ENCODE measurements around the gene PHC2.
"Not testable (repeated sequence)": the region's sequence is repeated elsewhere in the genome, so short reads cannot be mapped to it uniquely, and the experiment has no call there.

Gene PHC2

DNA sequence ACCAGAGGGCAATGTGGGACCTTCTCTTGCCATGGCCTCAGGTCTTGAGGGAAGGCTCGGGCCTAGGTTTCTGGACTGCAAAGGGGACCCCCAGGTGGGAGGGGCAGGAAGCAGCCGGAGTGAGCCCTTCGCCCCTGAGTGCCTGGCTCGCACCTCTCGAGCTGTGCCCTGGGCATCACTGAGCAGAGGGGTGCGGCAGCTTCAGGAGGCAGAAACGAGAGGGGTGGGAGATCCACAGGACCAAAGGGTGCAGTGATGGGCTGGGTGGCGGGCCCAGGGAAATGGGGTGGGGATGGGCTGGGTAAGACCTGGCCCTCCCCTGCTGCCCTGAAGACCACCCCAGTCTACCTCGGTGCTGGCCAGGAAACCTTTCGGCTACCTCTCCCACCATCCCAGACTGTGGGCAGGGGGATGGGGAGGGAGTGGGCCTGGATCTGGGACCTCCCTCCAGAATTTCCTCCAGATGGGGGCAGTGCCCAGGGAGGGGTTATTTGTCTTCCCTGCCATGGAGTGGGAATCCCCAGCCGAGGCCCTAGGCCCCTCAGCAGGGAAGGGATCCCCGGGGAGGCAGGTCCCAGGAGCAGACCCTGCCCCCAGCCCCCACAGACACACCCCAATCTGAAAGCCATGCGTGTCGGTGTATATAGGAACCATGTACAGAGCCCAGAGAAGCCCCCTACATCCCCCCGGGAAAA is 131.3 kb downstream of the PHC2 start:
- no peaks in the 10 kb centered on the region for H3K27me3 ChIP-seq (ENCODE audit: control insufficient read depth, insufficient read depth, low read length)
- H3K36me3 ChIP-seq (ENCODE audit: insufficient read depth, low read length): peaks cover 18% of the 10 kb centered on the region
- no peak overlapping the region for H3K4me2 ChIP-seq (ENCODE audit: low read length)
- peaks cover 7% of the 10 kb centered on the region for H3K4me1 ChIP-seq (ENCODE audit: control insufficient read depth, insufficient read depth, low read length)
- H3K9ac ChIP-seq (ENCODE audit: low read depth, low read length): no peak overlapping the region
- no peaks in the 10 kb centered on the region for H3K9me3 ChIP-seq (replicated peaks; ENCODE audit: low read length)
- no peak overlapping the region for H3K4me3 ChIP-seq (ENCODE audit: low read length)

DNA sequence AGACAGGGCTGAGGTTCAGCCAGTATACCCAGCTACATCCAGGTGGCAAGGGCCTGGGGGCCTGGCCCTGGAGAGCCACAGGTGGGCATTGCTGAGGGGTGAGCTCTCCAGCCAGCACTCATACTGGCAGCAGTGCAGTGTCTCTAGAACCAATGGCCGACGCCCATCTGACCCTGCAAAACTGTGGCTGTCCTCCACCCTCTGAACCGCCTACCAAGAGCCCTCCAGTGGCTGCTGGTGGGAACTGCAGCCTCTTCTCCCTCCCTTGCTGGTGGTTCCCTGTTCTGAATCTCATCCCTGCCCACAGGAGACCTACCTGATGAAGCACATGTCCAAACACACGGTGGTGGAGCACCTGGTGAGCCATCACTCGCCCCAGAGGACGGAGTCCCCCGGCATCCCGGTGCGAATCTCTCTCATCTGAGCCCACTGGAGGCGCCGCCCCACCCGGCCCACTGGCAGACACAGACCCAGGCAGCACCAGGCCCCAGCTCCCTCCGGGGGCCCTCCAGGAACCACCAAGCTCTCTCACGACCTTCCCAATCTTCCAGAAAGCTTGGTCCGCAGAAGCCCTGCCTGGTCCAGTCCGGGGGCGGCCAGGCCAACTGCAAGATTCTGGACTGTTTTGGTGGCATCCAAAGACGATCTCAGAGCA is 132.1 kb downstream of the PHC2 start:
- H3K9me3 ChIP-seq (replicated peaks; ENCODE audit: low read length): no peaks in the 10 kb centered on the region
- peaks cover 7% of the 10 kb centered on the region for H3K4me1 ChIP-seq (ENCODE audit: control insufficient read depth, insufficient read depth, low read length)
- H3K4me2 ChIP-seq (ENCODE audit: low read length): no peak overlapping the region
- no peaks in the 10 kb centered on the region for H3K27me3 ChIP-seq (ENCODE audit: control insufficient read depth, insufficient read depth, low read length)
- H3K36me3 ChIP-seq (ENCODE audit: insufficient read depth, low read length): peaks cover 21% of the 10 kb centered on the region
- no peak overlapping the region for H3K4me3 ChIP-seq (ENCODE audit: low read length)
- H3K9ac ChIP-seq (ENCODE audit: low read depth, low read length): no peak overlapping the region

DNA sequence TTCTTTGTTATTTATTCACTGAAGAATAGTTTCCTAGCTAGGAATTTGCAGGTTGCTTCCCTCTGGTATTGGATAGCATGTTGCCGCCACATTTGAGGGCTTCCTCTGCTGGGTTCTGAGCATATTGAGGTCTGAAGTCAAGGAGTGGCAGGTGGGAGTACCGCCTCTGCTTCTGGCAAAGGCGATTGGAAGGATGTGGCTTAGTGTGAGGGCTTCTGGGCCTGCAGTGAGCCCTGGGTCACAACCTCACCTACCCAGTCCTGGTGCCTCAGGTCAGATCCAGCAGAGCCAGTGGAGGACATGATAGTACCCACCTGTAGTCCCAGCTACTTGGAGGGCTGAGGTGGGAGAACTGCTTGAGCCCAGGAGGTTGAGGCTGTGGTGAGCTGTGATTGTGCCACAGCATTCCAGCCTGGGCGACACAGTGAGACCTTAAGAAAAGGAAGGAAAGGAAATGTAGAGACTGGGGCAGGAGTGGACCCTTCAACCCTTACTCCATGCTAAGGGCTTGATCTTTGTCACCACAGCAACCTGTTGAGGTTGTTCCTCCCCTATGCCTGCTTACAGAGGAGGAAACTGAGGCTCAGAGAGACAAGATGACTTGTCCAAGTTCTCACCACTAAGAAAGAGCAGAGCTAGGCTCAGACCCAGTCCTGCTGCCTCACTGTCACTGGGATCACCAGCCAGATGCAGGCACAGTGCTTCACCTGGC is 132.8 kb downstream of the PHC2 start:
- Histone ChIP-seq H3K4me3 (ENCODE audit: low read length) (no peak overlapping the region), H3K9me3 (replicated peaks; ENCODE audit: low read length) (no peaks in the 10 kb centered on the region)

DNA sequence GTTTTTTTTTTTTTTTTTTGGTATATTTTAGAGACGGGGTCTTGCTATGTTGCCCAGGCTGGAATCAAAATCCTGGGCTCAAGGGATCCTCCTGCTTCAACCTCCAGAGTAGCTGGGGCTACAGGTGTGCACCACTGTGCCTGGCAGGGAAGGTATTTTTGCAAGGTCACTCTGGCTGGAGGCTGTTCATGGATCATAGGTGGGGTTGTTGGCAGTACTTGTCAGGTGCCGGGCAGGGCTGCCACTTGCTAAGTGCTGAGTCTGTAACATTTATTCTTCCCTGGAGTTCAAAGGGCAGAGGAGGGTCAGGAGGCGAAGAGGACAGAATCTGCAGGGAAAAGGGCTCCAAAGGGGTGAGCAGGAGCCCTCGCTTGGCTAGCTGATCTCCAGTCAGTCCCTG is 134.1 kb downstream of the PHC2 start:
- Histone ChIP-seq H3K4me2 (ENCODE audit: low read length) (no peak overlapping the region), H3K27me3 (ENCODE audit: control insufficient read depth, insufficient read depth, low read length) (no peaks in the 10 kb centered on the region), H3K4me3 (ENCODE audit: low read length) (no peak overlapping the region), H3K36me3 (ENCODE audit: insufficient read depth, low read length) (peaks cover 21% of the 10 kb centered on the region), H3K9ac (ENCODE audit: low read depth, low read length) (no peak overlapping the region), H3K4me1 (ENCODE audit: control insufficient read depth, insufficient read depth, low read length) (peaks cover 7% of the 10 kb centered on the region), H3K9me3 (replicated peaks; ENCODE audit: low read length) (no peaks in the 10 kb centered on the region)

More for the DNA sequence above, 132.8 kb downstream of the PHC2 start:
- Histone ChIP-seq H3K9ac (ENCODE audit: low read depth, low read length) (no peak overlapping the region), H3K36me3 (ENCODE audit: insufficient read depth, low read length) (peaks cover 21% of the 10 kb centered on the region), H3K4me2 (ENCODE audit: low read length) (no peak overlapping the region), H3K27me3 (ENCODE audit: control insufficient read depth, insufficient read depth, low read length) (no peaks in the 10 kb centered on the region), H3K4me1 (ENCODE audit: control insufficient read depth, insufficient read depth, low read length) (peaks cover 7% of the 10 kb centered on the region)

DNA sequence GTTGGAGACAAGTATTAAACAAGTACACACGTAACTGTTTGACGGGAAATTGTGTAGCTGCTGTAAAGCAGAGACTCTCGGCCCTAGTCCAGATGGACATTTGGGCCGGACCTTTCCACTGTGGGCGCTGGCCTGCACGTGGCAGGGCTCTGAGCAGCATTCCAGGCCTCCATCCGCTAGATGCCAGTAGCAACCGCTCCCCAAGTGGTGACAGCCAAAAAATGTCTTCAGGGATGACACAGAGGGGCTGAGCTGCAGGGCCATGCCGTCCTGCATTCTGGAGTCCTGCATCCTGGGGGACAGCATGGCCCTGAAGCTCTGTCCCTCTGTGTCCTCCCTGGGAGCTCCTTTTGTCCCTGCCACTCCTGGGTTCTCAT is 134.8 kb downstream of the PHC2 start:
- no peak overlapping the region for H3K4me2 ChIP-seq (ENCODE audit: low read length)
- H3K27me3 ChIP-seq (ENCODE audit: control insufficient read depth, insufficient read depth, low read length): no peaks in the 10 kb centered on the region
- no peaks in the 10 kb centered on the region for H3K9me3 ChIP-seq (replicated peaks; ENCODE audit: low read length)
- H3K4me1 ChIP-seq (ENCODE audit: control insufficient read depth, insufficient read depth, low read length): peaks cover 7% of the 10 kb centered on the region
- no peak overlapping the region for H3K4me3 ChIP-seq (ENCODE audit: low read length)
- H3K9ac ChIP-seq (ENCODE audit: low read depth, low read length): no peak overlapping the region
- H3K36me3 ChIP-seq (ENCODE audit: insufficient read depth, low read length): peaks cover 21% of the 10 kb centered on the region

DNA sequence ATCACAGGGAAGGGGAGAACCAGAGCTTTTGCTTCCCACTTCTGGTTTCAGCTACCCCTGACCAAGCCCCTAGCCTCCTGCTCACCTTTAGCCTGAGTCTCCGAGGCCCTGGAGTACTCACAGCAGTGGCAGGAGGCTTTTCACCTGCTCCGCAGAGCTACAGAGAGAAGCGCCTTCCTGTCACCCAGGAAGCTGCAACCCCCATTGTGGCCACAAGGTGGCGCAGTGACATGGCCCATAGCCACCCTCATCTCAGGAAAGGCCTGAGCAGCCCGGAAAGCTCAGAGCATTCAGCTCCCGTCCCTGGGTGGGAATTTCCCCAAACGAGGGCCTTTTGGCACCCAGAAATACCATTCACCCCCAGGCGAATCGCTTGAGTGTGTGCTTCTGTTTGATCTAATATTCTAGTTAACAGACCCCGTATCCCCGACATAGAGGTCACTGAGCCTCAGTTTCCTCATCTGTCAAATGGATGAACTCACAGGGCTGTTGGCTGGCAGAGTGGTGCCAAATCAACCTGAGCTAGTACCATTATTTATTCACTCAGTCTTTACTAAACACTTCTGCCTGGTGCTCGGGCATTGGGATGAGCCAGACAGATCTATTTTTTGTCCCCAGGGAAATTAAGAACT is 135.3 kb downstream of the PHC2 start:
- H3K4me2 ChIP-seq (ENCODE audit: low read length): no peak overlapping the region
- no peaks in the 10 kb centered on the region for H3K27me3 ChIP-seq (ENCODE audit: control insufficient read depth, insufficient read depth, low read length)
- H3K4me1 ChIP-seq (ENCODE audit: control insufficient read depth, insufficient read depth, low read length): peaks cover 2% of the 10 kb centered on the region
- H3K36me3 ChIP-seq (ENCODE audit: insufficient read depth, low read length): peaks cover 21% of the 10 kb centered on the region
- H3K9me3 ChIP-seq (replicated peaks; ENCODE audit: low read length): no peaks in the 10 kb centered on the region
- no peak overlapping the region for H3K4me3 ChIP-seq (ENCODE audit: low read length)
- H3K9ac ChIP-seq (ENCODE audit: low read depth, low read length): no peak overlapping the region

DNA sequence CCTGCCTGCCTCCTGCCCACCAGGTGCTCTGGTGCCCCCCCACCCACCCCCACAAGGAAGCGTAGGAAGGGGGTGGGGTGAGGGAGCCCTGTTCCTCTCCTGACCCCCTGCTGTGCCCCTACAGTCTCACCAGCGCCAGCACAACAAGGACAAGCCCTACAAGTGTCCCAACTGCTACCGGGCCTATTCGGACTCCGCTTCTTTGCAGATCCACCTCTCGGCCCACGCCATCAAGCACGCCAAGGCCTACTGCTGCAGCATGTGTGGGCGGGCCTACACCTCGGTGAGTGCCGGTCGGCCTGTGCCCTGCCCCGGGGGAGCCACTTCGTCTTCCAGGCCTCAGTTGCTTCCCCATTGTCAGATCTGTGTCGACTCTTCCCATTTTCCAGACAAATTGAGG is 135.9 kb downstream of the PHC2 start:
- Histone ChIP-seq H3K4me1 (ENCODE audit: control insufficient read depth, insufficient read depth, low read length) (no peaks in the 10 kb centered on the region), H3K4me3 (ENCODE audit: low read length) (no peak overlapping the region), H3K9me3 (replicated peaks; ENCODE audit: low read length) (no peaks in the 10 kb centered on the region), H3K36me3 (ENCODE audit: insufficient read depth, low read length) (peaks cover 21% of the 10 kb centered on the region), H3K4me2 (ENCODE audit: low read length) (no peak overlapping the region), H3K9ac (ENCODE audit: low read depth, low read length) (no peak overlapping the region), H3K27me3 (ENCODE audit: control insufficient read depth, insufficient read depth, low read length) (no peaks in the 10 kb centered on the region)

DNA sequence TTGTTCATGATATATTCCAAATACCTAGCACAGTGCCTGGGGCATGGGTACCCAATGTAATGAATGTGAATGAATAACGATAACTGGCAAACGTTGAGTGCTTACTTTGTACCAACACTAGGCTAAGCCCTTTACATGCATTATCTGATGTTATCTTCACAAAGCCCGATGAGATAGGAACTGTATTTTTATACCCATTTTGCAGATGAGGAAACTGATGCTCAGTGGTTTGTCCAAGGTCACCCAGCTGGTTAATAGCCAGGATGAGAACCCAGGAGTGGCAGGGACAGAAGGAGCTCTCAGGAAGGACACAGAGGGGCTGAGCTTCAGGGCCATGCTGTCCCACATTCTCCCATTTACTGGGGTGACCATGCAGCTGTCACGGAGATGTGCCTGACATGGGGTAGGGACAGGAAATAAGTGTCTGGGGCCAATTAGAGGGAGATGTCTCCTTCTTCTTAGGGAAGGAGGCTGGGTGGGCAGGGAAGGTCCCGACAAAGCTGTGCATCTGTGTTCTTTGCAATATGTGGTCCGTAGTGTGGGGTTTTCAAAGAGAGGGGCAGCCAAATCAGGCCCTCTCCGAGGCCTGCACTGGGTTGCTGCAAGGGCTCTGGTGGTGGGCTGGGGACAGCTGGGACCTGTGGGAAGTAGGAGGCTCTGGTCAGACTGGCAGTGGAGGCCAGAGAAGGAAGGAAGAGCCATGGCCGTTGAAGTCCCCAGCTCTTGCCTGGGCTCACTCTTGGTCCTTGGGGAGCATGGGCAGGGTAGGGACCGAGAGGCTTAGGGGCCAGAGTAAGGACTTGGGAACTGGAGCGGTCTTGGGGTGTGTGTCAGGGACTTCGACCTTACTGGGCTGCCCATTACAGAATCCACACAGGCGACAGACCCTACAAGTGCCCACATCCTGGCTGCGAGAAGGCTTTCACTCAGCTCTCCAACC is 136.6 kb downstream of the PHC2 start:
- no peaks in the 10 kb centered on the region for H3K9me3 ChIP-seq (replicated peaks; ENCODE audit: low read length)
- H3K4me3 ChIP-seq (ENCODE audit: low read length): no peak overlapping the region
- H3K4me1 ChIP-seq (ENCODE audit: control insufficient read depth, insufficient read depth, low read length): no peaks in the 10 kb centered on the region
- H3K27me3 ChIP-seq (ENCODE audit: control insufficient read depth, insufficient read depth, low read length): no peaks in the 10 kb centered on the region
- no peak overlapping the region for H3K4me2 ChIP-seq (ENCODE audit: low read length)
- H3K9ac ChIP-seq (ENCODE audit: low read depth, low read length): no peak overlapping the region
- peaks cover 19% of the 10 kb centered on the region for H3K36me3 ChIP-seq (ENCODE audit: insufficient read depth, low read length)

DNA sequence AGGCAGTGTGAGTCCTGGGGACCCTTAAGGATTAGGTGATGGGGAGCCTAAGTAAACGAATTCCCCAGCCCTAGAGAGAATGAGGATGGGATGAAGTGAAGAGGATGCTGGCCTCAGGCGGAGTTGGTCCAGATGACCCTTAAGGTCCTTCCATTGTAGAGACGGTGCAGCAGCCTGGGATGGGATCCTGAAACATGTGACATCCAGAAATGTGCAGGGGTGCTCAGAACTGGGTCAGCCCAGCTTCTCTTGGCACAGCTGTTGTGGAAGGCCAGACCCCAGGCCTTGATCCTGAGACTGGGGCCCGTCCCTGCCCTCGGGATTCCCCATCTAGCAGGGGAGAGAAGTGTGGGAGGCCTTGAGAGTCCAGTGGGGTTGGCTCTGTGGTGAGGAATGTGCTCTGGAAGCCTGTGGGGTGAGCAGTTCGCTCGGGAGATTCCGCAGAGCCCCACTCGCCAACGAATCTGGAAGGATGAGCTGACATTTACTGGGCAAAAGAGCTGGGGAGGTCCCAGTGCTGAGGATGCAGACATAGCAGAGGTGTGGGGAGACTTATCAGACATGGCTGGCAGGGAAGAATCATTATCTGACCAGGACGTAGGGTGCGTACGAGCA is 138.1 kb downstream of the PHC2 start:
- H3K27me3 ChIP-seq (ENCODE audit: control insufficient read depth, insufficient read depth, low read length): no peaks in the 10 kb centered on the region
- H3K9me3 ChIP-seq (replicated peaks; ENCODE audit: low read length): no peaks in the 10 kb centered on the region
- no peak overlapping the region for H3K4me2 ChIP-seq (ENCODE audit: low read length)
- no peak overlapping the region for H3K4me3 ChIP-seq (ENCODE audit: low read length)
- H3K4me1 ChIP-seq (ENCODE audit: control insufficient read depth, insufficient read depth, low read length): no peaks in the 10 kb centered on the region
- peaks cover 17% of the 10 kb centered on the region for H3K36me3 ChIP-seq (ENCODE audit: insufficient read depth, low read length)
- H3K9ac ChIP-seq (ENCODE audit: low read depth, low read length): no peak overlapping the region

DNA sequence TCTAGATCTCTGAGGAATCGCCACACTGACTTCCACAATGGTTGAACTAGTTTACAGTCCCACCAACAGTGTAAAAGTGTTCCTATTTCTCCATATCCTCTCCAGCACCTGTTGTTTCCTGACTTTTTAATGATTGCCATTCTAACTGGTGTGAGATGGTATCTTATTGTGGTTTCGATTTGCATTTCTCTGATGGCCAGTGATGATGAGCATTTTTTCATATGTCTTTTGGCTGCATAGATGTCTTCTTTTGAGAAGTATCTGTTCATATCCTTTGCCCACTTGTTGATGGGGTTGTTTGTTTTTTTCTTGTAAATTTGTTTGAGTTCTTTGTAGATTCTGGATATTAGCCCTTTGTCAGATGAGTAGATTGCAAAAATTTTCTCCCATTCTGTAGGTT is 140.3 kb downstream of the PHC2 start:
- not testable (repeated sequence) for H3K9ac ChIP-seq (ENCODE audit: low read depth, low read length); H3K4me1 ChIP-seq (ENCODE audit: control insufficient read depth, insufficient read depth, low read length); H3K4me3 ChIP-seq (ENCODE audit: low read length); H3K4me2 ChIP-seq (ENCODE audit: low read length); H3K27me3 ChIP-seq (ENCODE audit: control insufficient read depth, insufficient read depth, low read length); H3K9me3 ChIP-seq (replicated peaks; ENCODE audit: low read length); H3K36me3 ChIP-seq (ENCODE audit: insufficient read depth, low read length)
